LHCN-M2 (cell line): ENCODE results near the gene TRPV2. TPM values are rescaled to one million over a fixed set of nuclear protein-coding genes. Genes with fewer than 3 reads are reported as not detected.

Experiments used
- DNase-seq: peaks from one replicate; pipeline ENCODE4 v3.0.0-alpha.2; 2012; ENCODE audit warnings: low read depth
- total RNA-seq: library from RNA; depleted of rRNA; stranded (reverse); fragments of >200 nt; gene quantifications from 2 replicates; pipeline ENCODE4 v1.2.3, GENCODE V29; 2014

The TRPV2 gene
- total RNA-seq, 1 experiment from 2014 or later = 56.7 TPM

DNA sequence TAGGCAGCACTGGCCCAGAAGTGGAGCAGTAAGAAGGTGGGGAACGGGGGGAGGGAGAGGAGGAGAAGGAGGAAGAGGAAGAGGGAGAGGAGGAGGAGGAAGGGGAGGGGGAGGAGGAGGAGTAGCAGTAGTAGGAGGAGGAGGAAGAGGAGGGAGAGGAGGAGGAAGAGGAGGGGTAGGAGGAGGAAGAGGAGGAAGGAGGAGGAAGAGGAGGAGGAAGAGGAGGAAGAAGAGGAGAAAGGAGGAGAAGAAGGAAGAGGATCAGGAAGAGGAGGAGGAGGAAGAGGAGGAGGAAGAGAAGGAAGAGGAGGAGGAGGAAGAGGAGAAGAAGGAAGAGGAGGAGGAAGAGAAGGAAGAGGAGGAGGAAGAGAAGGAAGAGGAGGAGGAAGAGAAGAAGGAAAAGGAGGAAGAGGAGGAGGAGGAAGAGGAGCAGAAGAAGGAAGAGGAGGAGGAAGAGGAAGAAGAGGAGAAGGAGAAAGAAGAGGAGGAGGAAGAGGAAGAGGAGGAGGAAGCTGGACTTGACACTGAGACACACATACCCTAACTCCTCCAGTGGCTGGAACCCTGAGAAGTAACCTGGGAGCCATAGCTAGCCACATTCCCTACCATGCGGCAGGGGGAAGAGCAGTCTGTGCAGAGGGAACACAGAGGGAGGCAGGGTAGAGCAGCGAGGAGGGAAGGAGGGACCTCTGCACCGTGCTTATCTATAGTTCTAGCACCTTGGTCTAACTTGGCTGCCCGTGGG lies 40.8 kb downstream of the TRPV2 start:
- DNase-seq = no peak

- DNase-seq = no peak
Measured at GRCh38 chr17:16456742-16457316, 41.5 kb downstream of the TRPV2 start.

GRCh38 chr17:16459271-16459670 lies 43.9 kb downstream of the TRPV2 start:
- DNase-seq = no peak

DNA sequence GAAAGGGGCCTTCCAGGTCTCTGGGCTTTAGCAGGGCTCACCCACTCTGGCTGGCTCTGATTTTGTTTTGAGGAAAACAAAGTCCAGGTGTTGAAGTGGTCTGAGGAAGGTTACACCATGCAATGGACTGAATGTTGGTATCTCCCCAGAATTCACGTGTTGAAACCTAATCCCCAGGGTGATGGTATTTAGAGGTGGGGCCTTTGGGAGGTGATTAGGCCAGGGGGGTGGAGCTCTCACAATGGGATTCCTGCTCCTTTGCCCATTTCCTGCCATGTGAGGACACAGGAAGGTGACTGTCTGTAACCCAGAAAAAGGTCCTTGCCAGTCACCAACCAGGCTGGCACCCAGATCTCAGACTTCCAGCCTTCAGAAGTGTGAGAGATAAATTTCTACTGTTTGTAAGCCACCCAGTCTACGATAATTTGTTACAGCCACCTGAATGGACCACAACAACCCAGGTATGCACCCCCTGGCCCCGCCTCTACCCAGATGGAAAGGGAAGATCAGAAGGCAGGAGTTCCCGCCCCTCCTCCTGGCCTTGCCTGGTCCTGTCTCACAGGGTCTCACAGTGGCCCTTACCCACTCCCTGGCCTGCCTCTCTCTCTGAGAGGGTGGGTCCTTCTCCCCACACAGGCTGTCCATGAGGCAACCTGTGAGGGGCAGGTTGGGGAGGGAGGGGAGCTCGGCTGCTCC lies 44.6 kb downstream of the TRPV2 start:
- DNase-seq = no peak

DNA sequence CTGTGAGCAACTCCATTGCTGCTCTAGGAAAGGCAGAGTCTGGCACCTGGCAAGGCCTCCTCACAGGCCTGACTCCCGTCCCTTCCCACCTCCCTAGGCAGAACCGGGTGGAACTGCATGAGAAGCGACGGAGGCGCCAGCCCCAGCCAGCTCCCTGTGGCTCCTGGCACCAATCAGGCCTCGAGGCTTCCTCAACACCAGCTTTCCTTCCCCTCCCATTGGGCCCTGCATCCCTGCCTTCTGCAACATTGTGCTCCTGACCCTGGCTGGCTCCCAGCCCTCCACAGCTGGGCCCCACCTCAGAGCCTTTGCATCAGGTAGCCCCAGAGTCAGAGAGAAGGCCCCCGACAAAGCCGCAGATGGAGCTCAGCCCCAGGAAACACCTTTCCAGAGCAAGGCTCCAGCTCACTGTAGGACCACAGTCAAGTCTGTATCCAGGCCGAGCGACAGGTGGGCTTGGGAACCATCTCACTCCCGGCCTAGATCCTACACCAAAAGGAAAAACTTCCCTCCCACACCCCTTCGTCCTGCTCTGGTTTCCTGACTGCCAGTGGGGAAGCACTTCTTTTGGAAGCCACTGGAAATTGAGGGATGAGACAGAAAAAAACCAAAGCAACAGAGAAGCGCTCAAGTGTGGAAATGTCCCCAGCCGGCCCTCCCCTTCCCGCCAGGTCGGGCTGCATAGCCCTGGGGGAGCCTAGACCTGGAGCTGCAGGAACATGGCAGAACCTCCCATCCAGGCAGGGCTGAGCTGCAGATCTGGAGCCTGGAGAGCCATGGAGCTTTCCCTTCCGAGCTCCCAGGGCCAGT lies 45.6 kb downstream of the TRPV2 start:
- no peak for DNase-seq

DNA sequence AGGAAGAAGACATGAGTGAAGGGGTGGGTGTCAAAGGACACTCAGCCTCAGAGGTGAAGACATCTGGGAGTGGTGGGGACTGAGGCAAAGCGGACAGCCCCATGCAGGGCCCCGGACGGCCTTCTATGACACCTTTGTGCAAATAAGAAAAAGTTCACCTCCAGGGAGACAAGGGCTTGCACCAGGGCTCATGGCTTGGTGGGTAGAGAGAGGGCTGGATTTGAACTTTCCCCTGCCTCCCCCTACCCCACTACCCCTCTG lies 46.2 kb downstream of the TRPV2 start:
- no peak for DNase-seq

DNA sequence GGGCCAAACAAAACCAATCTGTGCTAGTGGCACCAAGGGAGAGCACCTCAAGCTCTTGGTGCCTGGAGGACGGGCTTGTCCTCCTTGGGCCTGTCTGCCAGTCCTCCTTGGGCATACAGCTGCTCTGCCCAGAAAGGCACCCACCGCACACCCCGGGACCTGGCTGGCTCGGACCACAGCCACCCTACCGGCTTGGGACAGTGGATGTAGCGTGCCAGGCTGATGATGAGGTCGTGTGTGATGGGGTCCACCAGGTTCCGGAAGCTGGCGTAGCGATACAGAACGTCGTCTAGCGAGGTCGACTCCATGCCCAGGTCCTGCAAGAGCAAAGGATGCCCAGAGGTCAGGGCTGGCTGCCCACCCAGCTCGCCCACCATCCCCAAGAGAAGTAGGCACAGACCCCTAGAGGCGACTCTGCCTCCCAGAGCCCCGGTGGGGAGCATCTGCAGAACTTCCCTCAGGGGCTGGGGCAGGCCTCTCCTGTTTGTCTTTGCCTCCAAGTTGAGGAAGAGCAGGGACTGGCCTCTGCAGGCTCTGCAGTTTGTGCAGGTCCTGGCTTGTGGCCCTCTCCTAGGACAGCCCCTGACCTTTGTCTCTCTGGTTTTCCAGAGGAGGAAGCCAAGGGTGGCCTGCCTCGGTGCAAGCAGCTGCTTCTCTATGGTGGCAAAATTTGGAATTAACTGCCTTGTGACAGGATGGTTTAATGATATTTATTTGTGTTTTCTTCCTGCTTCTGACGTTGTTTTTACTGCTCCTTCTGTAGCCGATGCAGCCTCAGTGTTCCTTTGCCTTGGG lies 46.9 kb downstream of the TRPV2 start:
- no peak for DNase-seq

- peak; percentile 68 for DNase-seq
Measured at GRCh38 chr17:16463358-16464302, 48.3 kb downstream of the TRPV2 start.

GRCh38 chr17:16464303-16465051 lies 49.1 kb downstream of the TRPV2 start:
- DNase-seq = no peak

GRCh38 chr17:16465052-16465312 lies 49.6 kb downstream of the TRPV2 start:
- no peak for DNase-seq

GRCh38 chr17:16465861-16466338 lies 50.5 kb downstream of the TRPV2 start:
- no peak for DNase-seq

GRCh38 chr17:16466407-16466806 lies 51.0 kb downstream of the TRPV2 start:
- no peak for DNase-seq

DNA sequence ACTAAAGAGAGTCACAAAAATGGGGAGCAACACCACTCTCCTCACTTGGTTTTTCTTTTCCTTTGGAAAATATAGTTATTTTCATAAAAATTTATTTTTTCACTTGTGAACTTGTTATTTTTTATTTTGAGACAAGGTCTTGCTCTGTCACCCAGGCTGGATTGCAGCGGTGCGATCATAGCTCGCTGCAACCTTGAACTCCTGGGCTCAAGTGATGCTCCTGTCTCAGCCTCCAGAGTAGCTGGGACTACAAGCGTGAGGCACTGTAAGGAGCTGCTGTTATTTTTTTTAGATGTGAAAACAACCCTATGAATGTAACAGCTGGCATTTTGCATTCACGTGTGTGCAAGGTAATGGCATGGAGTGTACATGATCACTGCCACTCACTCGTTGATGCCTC lies 51.7 kb downstream of the TRPV2 start:
- no peak for DNase-seq

DNA sequence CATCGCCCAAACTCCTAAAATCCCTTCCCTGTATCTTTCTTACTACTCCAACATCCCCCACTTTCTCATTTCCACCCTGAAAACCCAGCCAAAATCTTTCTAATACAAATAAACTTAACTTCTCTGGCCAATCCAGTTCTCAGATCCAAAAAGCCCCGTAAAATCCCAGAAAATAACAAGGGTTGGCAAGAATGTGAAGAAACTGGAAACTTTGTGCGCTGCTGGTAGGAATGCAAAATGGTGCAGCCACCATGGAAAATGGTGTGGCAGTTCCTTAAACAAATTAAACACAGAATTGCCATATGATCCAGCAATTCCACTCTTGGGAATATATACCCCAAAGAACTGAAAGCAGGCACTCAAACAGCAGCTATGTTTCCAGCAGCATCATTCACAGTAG lies 52.5 kb downstream of the TRPV2 start:
- no peak for DNase-seq

DNA sequence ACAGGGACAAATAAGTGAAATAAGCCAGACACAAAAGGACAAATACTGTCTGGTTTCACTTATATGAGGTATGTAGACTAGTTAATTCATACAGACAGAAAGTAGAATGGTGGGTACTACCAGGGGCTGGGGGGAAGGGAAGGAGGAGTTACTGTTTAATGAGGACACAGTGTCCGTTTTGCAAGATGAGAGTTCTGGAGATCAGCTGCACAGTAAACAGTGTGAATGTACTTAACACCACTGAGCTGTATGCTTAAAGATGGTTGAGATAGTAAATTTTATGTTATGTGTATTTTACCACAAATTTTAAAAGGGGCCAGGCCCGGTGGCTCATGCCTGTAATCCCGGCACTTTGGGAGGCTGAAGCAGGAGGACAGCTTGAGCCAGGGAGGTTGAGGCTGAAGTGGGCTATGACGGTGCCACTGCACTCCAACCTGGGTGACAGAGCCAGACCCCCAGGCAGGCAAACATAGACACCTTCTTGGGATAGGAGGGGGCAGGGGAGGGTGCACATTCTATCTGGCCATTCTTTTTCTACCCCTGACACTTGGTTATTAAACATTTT lies 53.1 kb downstream of the TRPV2 start:
- no peak for DNase-seq

- no peak for DNase-seq
Measured at GRCh38 chr17:16470265-16470664, 54.9 kb downstream of the TRPV2 start.

GRCh38 chr17:16471295-16471694 lies 55.9 kb downstream of the TRPV2 start:
- DNase-seq = no peak

DNA sequence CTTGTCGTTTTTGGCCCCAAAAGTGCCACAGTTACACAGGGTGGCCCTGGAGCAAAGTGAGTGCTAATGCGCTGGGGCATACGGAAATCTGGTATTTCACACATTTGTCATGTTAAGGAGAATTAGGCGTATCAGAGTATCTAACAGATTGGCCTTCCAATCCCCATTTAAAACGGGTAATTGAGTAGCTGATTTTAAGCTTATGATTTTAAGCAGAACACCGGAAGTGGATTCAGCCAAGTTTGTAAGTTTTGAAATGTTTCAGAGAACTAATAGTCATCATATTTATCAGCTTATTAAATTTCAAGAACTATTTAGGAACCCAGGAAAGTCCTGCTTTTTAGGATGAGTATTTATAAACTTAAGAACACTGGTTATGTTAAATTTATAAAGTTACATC lies 57.2 kb downstream of the TRPV2 start:
- no peak for DNase-seq
